HEK293T (cell line): ENCODE results near the gene DCBLD1.
"Not testable (repeated sequence)": the region's sequence is repeated elsewhere in the genome, so short reads cannot be mapped to it uniquely, and the experiment has no call there.

Experiments
- BHLHE40 ChIP-seq: fragments of 450-650 bp; IDR thresholded peaks from 2 replicates; pipeline ENCODE4 v1.6.1; 2016; ENCODE audit warnings: mild to moderate bottlenecking, moderate library complexity, borderline replicate concordance
- FOXA1 ChIP-seq: fragments of 450-650 bp; IDR thresholded peaks from 2 replicates; pipeline ENCODE4 v1.6.1; 2016; ENCODE audit warnings: mild to moderate bottlenecking
- NFRKB ChIP-seq: fragments of 450-650 bp; IDR thresholded peaks from 2 replicates; pipeline ENCODE4 v1.6.1; 2016; ENCODE audit warnings: mild to moderate bottlenecking, moderate library complexity
- SP1 ChIP-seq: fragments of 450-650 bp; IDR thresholded peaks from 2 replicates; pipeline ENCODE4 v1.6.1; 2017

DNA sequence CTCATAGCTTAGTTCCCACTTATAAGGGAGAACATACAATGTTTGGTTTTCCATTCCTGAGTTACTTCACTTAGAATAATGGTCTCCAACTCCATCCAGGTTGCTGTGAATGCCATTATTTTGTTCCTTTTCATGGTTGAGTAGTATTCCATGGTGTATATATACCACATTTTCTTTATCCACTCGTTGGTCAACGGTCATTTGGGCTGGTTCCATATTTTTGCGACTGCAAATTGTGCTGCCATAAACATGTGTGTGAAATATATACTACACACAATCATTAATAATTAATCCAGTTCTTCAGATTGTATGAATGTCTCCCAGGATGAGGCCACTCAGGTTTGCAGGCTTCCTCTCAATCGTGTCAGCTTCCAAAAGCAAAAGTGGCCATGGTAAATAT is 13.9 kb upstream of the DCBLD1 start:
- TF ChIP-seq NFRKB, SP1, FOXA1, BHLHE40: not testable (repeated sequence)
